NCI-H526 (cell line): ENCODE data around the gene RNF169.
"Not testable (repeated sequence)": the region's sequence is repeated elsewhere in the genome, so short reads cannot be mapped to it uniquely, and the experiment has no call there.

Source experiments
- DNase-seq, 2 experiments: peaks; one replicate each; lab custom pipeline; 2025; lab: John Stamatoyannopoulos, UW

RNF169 gene

GRCh38 chr11:74768172-74768651 is 19.6 kb downstream of the RNF169 start:
- not testable (repeated sequence) for DNase-seq

GRCh38 chr11:74769055-74769707 is 20.5 kb downstream of the RNF169 start:
- no peak for DNase-seq

- no peak for DNase-seq
Measured at GRCh38 chr11:74770456-74770855, 21.8 kb downstream of the RNF169 start.

GRCh38 chr11:74771139-74771538 is 22.5 kb downstream of the RNF169 start:
- no peak for DNase-seq

GRCh38 chr11:74773476-74773875 is 24.8 kb downstream of the RNF169 start:
- no peak for DNase-seq

DNA sequence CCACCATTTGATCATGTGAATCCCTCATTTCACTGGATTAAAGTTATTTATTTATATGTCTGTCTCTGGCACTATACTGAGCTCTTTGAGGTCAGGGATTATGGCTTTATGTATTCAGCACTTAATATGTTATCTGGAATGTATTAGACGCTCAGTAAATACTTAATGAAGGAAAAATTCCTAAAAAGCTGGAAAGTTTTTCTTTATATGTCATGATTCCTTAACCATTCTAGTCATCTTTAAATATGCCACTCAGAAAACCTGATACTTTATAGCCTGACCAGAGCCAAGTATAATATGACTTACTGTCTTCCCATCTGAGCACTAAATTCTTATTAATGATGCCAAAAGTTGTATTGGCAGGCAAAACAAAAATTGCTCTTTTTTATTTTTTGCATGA is 27.1 kb downstream of the RNF169 start:
- DNase-seq: no peak

DNA sequence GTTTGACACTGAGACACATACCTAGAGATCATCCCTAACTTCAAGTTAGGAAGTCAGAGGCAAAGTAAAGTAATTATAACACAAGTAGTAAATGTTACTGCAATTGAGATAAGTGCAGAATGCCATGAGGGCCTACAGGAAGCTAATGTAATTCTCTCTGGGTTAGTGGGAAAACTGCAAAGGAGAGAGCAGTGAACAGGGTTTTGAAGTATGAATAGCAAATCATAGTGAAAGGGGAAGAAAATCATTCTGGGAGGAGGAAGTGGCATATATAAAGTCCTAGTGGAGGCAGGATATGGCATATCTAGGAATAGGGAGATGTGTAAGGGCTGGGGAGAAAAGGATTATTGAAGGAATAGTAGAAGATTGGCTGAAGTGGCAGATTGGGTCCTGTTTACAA is 27.9 kb downstream of the RNF169 start:
- DNase-seq: no peak

- no peak for DNase-seq
Measured at GRCh38 chr11:74777038-74777437, 28.4 kb downstream of the RNF169 start.

DNA sequence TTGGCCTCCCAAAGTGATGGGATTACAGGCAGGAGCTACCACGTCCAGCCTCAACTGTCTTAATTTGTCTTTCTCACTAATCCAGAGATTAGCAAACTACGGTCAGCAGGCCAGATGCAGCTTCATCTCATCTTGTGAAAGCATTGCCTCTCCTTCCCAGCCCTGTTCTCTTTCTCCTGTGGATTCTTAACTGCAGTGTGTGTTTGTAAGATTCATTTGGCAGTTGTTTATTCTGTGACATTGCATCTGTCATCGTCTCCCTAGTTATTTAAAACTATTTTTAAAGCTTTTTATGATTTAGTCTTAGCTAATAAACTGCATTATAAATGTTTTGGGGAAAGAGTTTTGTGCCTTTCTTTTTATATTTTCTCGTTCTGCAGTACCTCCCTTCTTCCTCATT is 29.2 kb downstream of the RNF169 start:
- no peak for DNase-seq

DNA sequence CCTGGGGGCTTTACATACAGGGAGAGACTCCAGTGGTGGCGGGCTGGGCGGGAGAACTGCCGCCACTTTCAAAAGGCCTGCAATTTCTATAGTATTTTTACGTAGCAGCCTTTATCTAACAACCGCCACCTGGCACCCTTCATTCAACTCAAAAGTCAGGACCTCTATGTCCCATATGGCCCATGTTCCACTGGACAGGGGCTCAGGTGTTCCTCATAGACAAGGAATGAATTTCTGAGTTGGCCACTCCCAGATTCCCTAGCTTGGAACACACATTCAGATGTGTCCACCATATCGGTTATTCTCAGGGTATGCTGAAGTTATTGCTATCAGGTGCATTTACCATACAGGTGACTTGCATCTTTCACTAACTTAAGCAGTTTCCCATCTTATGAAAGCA is 29.9 kb downstream of the RNF169 start:
- no peak for DNase-seq

DNA sequence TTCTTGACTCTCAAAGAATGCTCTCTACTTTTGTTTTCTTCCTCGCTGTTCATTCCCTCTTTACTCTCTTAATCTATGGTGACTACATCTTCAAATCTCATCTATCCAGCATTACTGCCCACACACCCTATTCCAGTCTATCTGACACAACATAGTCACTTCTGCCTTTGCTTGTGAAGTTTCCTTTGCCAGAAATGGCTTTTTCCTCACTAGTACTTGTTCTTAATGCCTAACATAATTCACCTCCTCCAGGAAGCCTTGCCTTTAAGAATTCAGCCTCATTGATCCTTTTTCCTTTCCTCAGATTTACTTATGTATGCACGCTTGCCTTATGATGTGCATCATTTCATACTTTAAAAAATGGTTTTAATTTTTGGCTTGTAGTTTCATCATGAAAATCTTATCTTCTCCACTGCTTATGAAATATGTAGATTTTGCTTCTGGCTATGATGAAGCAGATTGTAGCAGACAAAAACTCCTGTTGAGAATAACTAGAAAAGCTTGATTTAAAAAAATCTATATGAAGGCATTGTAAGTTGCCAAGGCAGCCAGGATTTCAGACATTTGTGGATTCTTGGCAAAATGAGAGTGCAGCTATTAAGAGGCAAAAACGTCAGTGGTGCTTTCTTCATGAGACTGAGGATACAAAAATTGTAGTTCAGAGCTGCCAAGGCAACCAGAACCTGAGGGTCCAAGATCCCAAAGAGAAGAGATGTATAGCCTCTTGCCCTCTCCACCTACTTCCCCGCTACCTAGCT is 31.8 kb downstream of the RNF169 start:
- no peak for DNase-seq

DNA sequence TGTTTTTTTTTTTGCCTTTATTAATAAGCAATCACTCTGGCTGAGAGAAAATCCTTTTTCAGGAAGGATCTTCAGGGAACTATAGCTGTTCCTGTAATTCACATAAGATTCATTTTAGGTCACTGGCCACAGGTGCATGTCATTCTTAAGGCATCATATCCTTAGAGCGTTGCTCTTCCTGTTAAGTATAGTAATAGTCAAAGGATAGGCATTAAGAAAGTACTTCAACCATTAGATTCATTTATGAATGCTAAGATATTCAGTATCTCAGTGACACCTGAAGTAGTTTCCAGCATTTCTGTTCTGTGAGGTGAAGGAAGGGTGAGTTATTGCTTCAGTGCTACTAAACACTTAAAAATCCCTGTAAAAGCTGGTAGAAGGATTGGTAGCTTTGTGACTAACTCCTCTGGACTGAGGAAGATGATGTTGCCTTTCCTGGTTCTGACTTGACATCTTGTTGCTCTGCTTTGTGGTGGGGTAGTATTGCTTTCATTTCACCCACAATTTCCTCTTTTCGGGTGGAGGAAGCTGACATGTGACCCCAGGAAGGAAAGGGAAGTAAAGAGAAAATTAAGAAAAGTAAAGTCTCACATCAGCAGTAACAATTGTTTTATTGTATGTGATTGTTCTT is 34.7 kb downstream of the RNF169 start:
- DNase-seq: no peak

DNA sequence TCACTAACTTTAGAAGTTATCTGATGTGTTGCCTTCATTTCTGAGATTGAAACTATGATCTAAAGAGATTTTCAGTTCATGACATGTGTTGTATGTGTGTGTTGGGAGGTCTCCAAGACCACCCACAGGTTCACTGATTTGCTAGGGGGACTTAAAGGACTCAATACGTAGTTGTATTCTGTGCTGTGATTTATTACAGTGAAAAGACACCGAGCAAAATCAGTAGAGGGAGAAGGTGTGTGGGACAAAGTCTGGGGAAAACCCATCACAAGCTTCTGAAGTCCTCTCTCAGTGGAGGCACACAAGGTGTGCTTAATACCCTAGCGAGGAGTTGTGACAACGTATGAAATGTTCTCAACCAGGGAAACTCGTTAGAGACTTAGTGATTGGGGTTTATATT is 35.6 kb downstream of the RNF169 start:
- no peak for DNase-seq

DNA sequence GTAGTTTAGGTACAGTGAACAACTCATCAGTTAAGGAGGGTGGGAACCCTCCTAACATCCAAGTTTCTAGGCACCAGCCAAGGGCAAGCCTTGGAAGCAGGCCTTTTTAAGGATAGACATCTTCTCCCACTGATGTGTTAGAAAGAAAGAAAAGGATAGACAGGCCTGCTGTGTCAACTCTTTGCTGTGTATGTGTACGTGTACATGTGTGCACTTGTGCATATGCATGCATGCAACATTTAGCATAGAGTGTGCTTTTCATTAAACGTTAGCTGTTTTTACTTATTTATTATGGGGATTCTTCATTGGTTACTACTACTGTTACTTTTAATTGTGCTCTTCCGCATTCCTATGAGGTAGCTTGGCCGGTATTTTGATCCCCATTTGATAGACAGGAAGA is 36.1 kb downstream of the RNF169 start:
- no peak for DNase-seq

GRCh38 chr11:74786574-74786973 is 37.9 kb downstream of the RNF169 start:
- DNase-seq: no peak

DNA sequence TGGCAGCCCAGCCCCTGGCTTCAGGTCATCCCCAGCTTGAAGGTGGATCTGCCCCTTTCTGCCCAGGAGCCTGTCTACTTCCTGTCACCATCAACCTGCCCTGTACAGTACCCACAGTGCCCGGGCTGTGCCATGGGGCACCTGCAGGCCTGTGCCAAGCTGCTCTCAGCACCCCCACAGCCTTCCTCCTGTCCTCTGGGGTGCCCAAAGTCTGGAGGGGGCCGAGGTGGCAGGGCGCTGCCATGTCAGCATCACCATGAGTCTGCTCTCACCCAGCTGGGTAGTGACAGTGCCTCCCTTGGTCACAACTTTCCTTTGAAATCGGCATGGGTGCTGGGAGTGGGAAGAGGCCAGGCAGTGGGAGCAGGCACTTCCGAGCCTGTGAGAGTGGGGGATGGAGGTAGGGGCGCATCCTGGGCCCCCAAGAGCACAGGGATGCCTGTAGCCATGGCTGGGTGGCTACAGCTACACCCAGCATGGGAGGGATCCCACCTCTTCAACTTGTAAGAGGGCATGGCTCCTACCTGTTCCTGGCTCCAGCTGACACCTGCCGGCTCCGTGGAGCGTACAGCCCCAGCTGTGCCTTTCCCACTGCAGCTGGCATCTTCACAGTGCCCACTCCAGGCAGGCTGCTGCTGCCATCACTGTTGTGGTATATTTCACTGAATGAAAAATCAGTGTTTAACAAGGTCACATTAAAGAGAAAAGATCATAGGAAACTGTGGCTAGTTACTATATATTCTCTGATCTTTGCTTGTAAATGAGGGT is 42.9 kb downstream of the RNF169 start:
- no peak for DNase-seq

DNA sequence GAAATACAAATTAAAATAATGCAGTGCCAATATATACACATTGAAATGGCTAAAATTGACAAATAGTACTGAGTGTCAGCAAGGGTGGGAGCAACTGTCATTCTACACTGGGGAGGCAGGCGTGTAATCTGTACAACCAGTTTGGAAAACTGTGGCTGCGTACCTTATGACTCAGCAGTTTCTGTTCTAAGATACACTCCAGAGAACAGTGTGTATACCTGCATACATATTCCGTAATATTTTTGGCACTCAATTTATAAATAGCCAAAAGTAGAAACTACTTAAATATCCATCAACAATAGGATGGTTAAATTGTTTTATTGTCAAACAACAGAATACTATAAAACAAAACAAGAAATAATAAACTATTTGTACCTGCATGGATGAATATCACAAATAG is 57.6 kb downstream of the RNF169 start:
- DNase-seq: no peak

GRCh38 chr11:74809801-74810200 is 61.2 kb downstream of the RNF169 start:
- no peak for DNase-seq

GRCh38 chr11:74815966-74816365 is 67.3 kb downstream of the RNF169 start:
- DNase-seq: no peak

- DNase-seq: no peak
Measured at GRCh38 chr11:74816664-74817063, 68.0 kb downstream of the RNF169 start.

DNA sequence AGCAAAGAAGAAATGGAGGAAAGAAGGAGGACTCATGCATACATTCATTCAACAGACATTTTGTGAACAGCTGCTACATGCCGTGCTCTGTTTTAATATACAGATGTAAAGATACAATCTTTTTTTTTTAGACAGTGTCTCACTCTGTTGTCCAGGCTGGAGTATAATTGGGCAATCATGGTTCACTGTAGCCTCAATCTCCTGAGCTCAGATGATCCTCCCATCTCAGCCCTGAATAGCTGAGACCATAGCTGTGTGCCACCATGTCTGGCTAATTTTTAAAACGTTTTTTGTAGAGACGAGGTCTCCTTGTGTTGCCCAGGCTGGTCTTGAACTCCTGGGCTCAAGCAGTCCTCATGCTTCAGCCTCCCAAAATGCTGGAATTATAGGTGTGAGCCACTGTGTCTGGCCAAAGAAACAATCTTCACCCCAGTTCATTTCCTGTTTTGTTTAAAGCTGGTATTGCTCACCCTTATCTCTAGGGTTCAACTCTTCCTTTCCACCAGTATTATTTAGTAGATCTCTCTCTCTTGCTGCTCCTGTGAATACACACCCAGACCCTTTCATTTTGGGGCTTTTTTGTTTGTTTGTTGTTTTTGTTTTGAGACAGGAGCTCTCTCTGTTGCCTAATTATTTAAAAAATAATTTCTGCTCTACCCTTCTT is 69.8 kb downstream of the RNF169 start:
- DNase-seq: no peak

DNA sequence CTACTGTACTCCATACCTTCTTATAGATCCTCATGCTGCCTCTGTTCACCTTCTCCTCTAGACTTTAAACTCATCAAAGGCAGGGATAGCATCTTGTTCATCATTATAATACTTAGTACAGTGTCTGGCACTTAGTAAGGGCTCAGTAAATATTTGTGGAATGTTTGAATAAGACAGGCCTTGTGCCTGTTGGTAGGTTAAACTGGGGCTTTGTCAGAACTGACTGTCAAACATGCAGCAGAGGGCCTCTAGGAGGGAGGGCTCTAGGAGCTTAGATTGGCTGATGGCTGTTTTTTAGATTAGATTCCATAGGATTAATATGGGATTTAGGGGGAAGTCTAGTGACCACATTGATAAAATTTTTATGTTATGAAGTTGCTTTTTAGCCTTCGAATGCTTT is 70.8 kb downstream of the RNF169 start:
- no peak for DNase-seq
